ENCODE data around the gene SP100.

GRCh38 chr2:230485801-230486341 is 69.9 kb downstream of the SP100 start:
- TF ChIP-seq, protein P1, sequence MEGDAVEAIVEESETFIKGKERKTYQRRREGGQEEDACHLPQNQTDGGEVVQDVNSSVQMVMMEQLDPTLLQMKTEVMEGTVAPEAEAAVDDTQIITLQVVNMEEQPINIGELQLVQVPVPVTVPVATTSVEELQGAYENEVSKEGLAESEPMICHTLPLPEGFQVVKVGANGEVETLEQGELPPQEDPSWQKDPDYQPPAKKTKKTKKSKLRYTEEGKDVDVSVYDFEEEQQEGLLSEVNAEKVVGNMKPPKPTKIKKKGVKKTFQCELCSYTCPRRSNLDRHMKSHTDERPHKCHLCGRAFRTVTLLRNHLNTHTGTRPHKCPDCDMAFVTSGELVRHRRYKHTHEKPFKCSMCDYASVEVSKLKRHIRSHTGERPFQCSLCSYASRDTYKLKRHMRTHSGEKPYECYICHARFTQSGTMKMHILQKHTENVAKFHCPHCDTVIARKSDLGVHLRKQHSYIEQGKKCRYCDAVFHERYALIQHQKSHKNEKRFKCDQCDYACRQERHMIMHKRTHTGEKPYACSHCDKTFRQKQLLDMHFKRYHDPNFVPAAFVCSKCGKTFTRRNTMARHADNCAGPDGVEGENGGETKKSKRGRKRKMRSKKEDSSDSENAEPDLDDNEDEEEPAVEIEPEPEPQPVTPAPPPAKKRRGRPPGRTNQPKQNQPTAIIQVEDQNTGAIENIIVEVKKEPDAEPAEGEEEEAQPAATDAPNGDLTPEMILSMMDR (IDR thresholded peaks at IDR 0.05): no peak
- no peak for TF ChIP-seq POLR2A (IDR thresholded peaks at IDR 0.05)

All from uterus (tissue), 2 donors.